ENCODE data around the gene NEK5.

Gene NEK5

DNA sequence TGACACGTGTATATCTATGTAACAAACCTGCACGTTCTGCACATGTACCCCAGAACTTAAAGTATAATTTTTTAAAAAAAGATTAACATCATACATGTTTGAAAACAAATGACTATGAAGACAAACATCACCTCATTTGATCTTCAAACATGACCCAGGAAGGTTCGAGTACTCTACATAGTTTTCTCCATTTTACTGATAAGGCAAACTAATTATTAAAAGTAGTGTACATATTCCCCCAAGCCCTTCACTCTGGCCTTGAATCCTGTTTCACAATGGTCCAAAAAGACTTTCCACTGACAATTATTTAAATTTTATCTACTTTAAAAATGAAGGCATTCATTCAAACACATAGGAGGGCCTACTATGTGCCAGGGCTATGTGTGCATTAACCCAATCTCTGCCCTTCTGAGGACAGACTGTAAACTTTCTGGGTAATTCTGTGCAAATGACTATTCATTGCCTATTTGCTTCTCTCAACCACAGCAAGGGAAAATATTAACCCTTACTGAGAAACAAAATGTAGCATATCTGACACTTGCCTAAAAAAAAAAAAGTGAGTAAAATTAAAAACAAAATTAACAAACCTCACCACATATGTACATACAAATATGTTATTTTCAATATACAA lies 139.8 kb downstream of the NEK5 start:
- no peak for DNase-seq (ENCODE audit: low read depth in 2 of 3, low spot score in 2 of 3)

Measured in activated CD8-positive, alpha-beta memory T cell treated with anti-CD3 and anti-CD28 coated beads for 48 hours (primary cell).